OCI-LY3 (cell line): ENCODE results near the gene DDX19B.
"Not testable (repeated sequence)": the region's sequence is repeated elsewhere in the genome, so short reads cannot be mapped to it uniquely, and the experiment has no call there.

Source experiments
- H2AFZ ChIP-seq: fragments of 200-600, 300-600 bp; shearing (Covaris generic); 2 replicates; pipeline ENCODE4 v1.6.0; 2014; ENCODE audit warnings: antibody characterized with exemption, low read depth, low read length
- H3K27ac ChIP-seq: fragments of 200-600, 300-600 bp; sonication (generic); 2 replicates; pipeline ENCODE4 v1.5.1; 2014; ENCODE audit warnings: mild to moderate bottlenecking, low read length, moderate library complexity, mixed read lengths
- H3K27me3 ChIP-seq: fragments of 200-600, 300-600 bp; sonication (generic); 2 replicates; pipeline ENCODE4 v1.6.1; 2014; ENCODE audit warnings: low read depth, low read length, mixed read lengths
- H3K36me3 ChIP-seq: fragments of 200-600, 300-600 bp; sonication (generic); replicated peaks from 2 replicates; pipeline ENCODE3; 2014; ENCODE audit warnings: low read depth, low read length, mixed read lengths
- H3K4me1 ChIP-seq: fragments of 300-600, 200-600 bp; sonication (generic); 2 replicates; pipeline ENCODE4 v1.6.1; 2014; ENCODE audit warnings: low read length, mixed read lengths
- H3K4me2 ChIP-seq: fragments of 200-600, 300-600 bp; sonication (generic); 2 replicates; pipeline ENCODE4 v1.6.1; 2014; ENCODE audit warnings: low read length, mixed read lengths
- H3K4me3 ChIP-seq: fragments of 300-600, 200-600 bp; sonication (generic); 2 replicates; pipeline ENCODE4 v1.5.1; 2014; ENCODE audit warnings: antibody characterized with exemption, mild to moderate bottlenecking, low read length, moderate library complexity
- H3K79me2 ChIP-seq: fragments of 300-600, 200-600 bp; shearing (Covaris generic); 2 replicates; pipeline ENCODE4 v1.6.1; 2014; ENCODE audit warnings: mild to moderate bottlenecking, low read length, mixed read lengths
- H3K9ac ChIP-seq: fragments of 300-600, 200-600 bp; shearing (Covaris generic); 2 replicates; pipeline ENCODE4 v1.6.0; 2014; ENCODE audit warnings: mild to moderate bottlenecking, low read length, moderate library complexity
- H3K9me3 ChIP-seq: fragments of 200-600, 300-600 bp; shearing (Covaris generic); 2 replicates; pipeline ENCODE4 v1.6.1; 2014; ENCODE audit warnings: low read length, mixed read lengths; ENCODE audit not compliant: insufficient read depth
- H4K20me1 ChIP-seq: fragments of 200-600, 300-600 bp; sonication (generic); 2 replicates; pipeline ENCODE4 v1.6.1; 2016; ENCODE audit warnings: low read length, mixed read lengths; ENCODE audit not compliant: insufficient read depth
- CTCF ChIP-seq: fragments of 200-600, 300-600 bp; sonication (generic); IDR thresholded peaks from 2 replicates; pipeline ENCODE4 v1.5.1; 2014; ENCODE audit warnings: antibody characterized with exemption, low read length, low read depth
- EZH2phosphoT487 ChIP-seq: fragments of 200-600 bp; shearing (Covaris generic); IDR thresholded peaks from 2 replicates; pipeline ENCODE4 v1.6.1; 2018; ENCODE audit warnings: antibody characterized with exemption, mixed run types, low read depth

The DDX19B gene

GRCh38 chr16:70304892-70305448 lies 6.0 kb downstream of the DDX19B start:
- H3K9ac ChIP-seq = no peak overlapping the region
- peak overlapping the region; percentile 16; the same call in 1 of the 2 replicates for H3K4me2 ChIP-seq
- peaks cover 10% of the 10 kb centered on the region for H3K4me1 ChIP-seq
- H3K27ac ChIP-seq = no peak overlapping the region
- H3K9me3 ChIP-seq = peaks cover 7% of the 10 kb centered on the region; the same call in 1 of the 2 replicates
- H2AFZ ChIP-seq = no peak overlapping the region
- TF ChIP-seq CTCF = no peak
- TF ChIP-seq EZH2phosphoT487 = no peak
- H3K27me3 ChIP-seq = no peaks in the 10 kb centered on the region
- peaks cover 6% of the 10 kb centered on the region; the same call in 1 of the 2 replicates for H4K20me1 ChIP-seq
- no peak overlapping the region for H3K4me3 ChIP-seq
- H3K36me3 ChIP-seq = peaks cover 12% of the 10 kb centered on the region
- H3K79me2 ChIP-seq = peaks cover 41% of the 10 kb centered on the region

- H3K79me2 ChIP-seq = peaks cover 26% of the 10 kb centered on the region
- no peak overlapping the region for H2AFZ ChIP-seq
- TF ChIP-seq EZH2phosphoT487 (no peak), CTCF (no peak)
These were observed 7.9 kb downstream of the DDX19B start for GRCh38 chr16:70306880-70307279.

GRCh38 chr16:70307726-70308125 lies 8.7 kb downstream of the DDX19B start:
- not testable (repeated sequence) for H2AFZ ChIP-seq, H3K36me3 ChIP-seq, H4K20me1 ChIP-seq, H3K4me1 ChIP-seq, H3K27ac ChIP-seq, H3K9me3 ChIP-seq, H3K4me2 ChIP-seq, H3K4me3 ChIP-seq, H3K9ac ChIP-seq, H3K27me3 ChIP-seq
- H3K79me2 ChIP-seq = peaks cover 21% of the 10 kb centered on the region

More at GRCh38 chr16:70306880-70307279, 7.9 kb downstream of the DDX19B start:
- Histone ChIP-seq H4K20me1 (peaks cover 6% of the 10 kb centered on the region; the same call in 1 of the 2 replicates), H3K27ac (no peak overlapping the region), H3K9ac (no peak overlapping the region), H3K36me3 (no peaks in the 10 kb centered on the region), H3K9me3 (no peaks in the 10 kb centered on the region), H3K4me1 (peaks cover 9% of the 10 kb centered on the region), H3K4me3 (no peak overlapping the region), H3K4me2 (no peak overlapping the region), H3K27me3 (no peaks in the 10 kb centered on the region)

- Histone ChIP-seq H3K4me1 (no peaks in the 10 kb centered on the region), H2AFZ (no peak overlapping the region), H3K36me3 (peaks cover 3% of the 10 kb centered on the region), H3K27me3 (no peaks in the 10 kb centered on the region), H3K9ac (no peak overlapping the region), H3K4me2 (no peak overlapping the region), H4K20me1 (no peaks in the 10 kb centered on the region), H3K79me2 (no peaks in the 10 kb centered on the region), H3K9me3 (no peaks in the 10 kb centered on the region), H3K27ac (no peak overlapping the region), H3K4me3 (no peak overlapping the region)
- no peak for TF ChIP-seq CTCF
- TF ChIP-seq EZH2phosphoT487 = no peak
These were observed 21.1 kb downstream of the DDX19B start for GRCh38 chr16:70320121-70320520.
